ENCODE results near the gene ABHD2. TPM values are rescaled to one million over a fixed set of nuclear protein-coding genes. Genes with fewer than 3 reads are reported as not detected.

The ABHD2 gene
- polyA plus RNA-seq, 3 donors: 30.8 to 67.1 (median 37.3) TPM

- H3K79me2 ChIP-seq (ENCODE audit: insufficient read depth, low read length): no peaks in the 10 kb centered on the region
- Mint-ChIP-seq H3K9me3 (no peaks in the 10 kb centered on the region), H3K27ac (peak overlapping the region in 1 of 7 donors; percentile 11), H3K4me3 (no peak overlapping the region), H3K4me1 (no peaks in the 10 kb centered on the region), H3K36me3 (no peaks in the 10 kb centered on the region), H3K27me3 (ENCODE audit: low read depth in 3 of 3) (peaks cover 2 to 6% (median 5%) of the 10 kb centered on the region in 3 donors)
- H2AFZ ChIP-seq (ENCODE audit: insufficient read depth, low read depth, low read length, poor library complexity, severe bottlenecking): no peak overlapping the region
- 86% methylated on average over 8 of the region's 8 CpGs for whole genome bisulfite sequencing (ENCODE audit: insufficient coverage)
- no peak overlapping the region for H3K4me2 ChIP-seq (replicated peaks; ENCODE audit: extremely low read depth, low read length, poor library complexity, severe bottlenecking)
- H3K4me3 ChIP-seq (replicated peaks in 1 of 3; ENCODE audit: low read depth in 2 of 3, low read length in 3 of 3): no peak overlapping the region
- intact Hi-C loops (cut with micrococcal nuclease): no loop called here
- no peaks in the 10 kb centered on the region for H3K9me3 ChIP-seq (replicated peaks in 1 of 2; ENCODE audit: control insufficient read depth in 1 of 2, insufficient read depth in 1 of 2, low read length in 2 of 2)
- no peak for TF ChIP-seq CTCF (IDR thresholded peaks at IDR 0.05)
- H3K36me3 ChIP-seq (replicated peaks in 1 of 2; ENCODE audit: control insufficient read depth in 1 of 2, insufficient read depth in 2 of 2, low read length in 2 of 2): no peaks in the 10 kb centered on the region
- no peak for DNase-seq
- H3K9ac ChIP-seq (ENCODE audit: insufficient read depth, low read length, poor library complexity, severe bottlenecking): no peak overlapping the region
- H3K27ac ChIP-seq (ENCODE audit: low read depth in 1 of 2, low read length in 2 of 2): no peak overlapping the region
- no peaks in the 10 kb centered on the region for H3K27me3 ChIP-seq (ENCODE audit: control insufficient read depth in 2 of 2, insufficient read depth in 2 of 2, low read length in 2 of 2)
- no peaks in the 10 kb centered on the region for H4K20me1 ChIP-seq (ENCODE audit: insufficient read depth, low read length)
- no peaks in the 10 kb centered on the region for H3K4me1 ChIP-seq (ENCODE audit: control insufficient read depth in 1 of 2, insufficient read depth in 2 of 2, low read length in 2 of 2)
Observed at GRCh38 chr15:89218531-89218930, 130.3 kb downstream of the ABHD2 start.

GRCh38 chr15:89221543-89221942 lies 133.3 kb downstream of the ABHD2 start, which contains the start of gene RLBP1:
Gene RLBP1 (minus strand): TSS chr15:89221579. CDS start chr15:89218975, 2,604 bp downstream.
- no peak within 1 kb of the TSS for H3K4me2 ChIP-seq (replicated peaks; ENCODE audit: extremely low read depth, low read length, poor library complexity, severe bottlenecking)
- no peak within 1 kb of the TSS for H2AFZ ChIP-seq (ENCODE audit: insufficient read depth, low read depth, low read length, poor library complexity, severe bottlenecking)
- H4K20me1 ChIP-seq (ENCODE audit: insufficient read depth, low read length): no peaks in the 10 kb centered on the region
- no peak within 1 kb of the TSS for H3K27ac ChIP-seq (ENCODE audit: low read depth in 1 of 2, low read length in 2 of 2)
- intact Hi-C loops (cut with micrococcal nuclease): no loop called here
- H3K4me1 Mint-ChIP-seq: no peaks in the 10 kb centered on the region
- H3K36me3 ChIP-seq (replicated peaks in 1 of 2; ENCODE audit: control insufficient read depth in 1 of 2, insufficient read depth in 2 of 2, low read length in 2 of 2): no peaks in the 10 kb centered on the region
- no peak within 1 kb of the TSS for H3K4me3 ChIP-seq (replicated peaks in 1 of 3; ENCODE audit: low read depth in 2 of 3, low read length in 3 of 3)
- H3K79me2 ChIP-seq (ENCODE audit: insufficient read depth, low read length): no peaks in the 10 kb centered on the region
- no peak within 1 kb of the TSS for H3K4me3 Mint-ChIP-seq
- no peak within 1 kb of the TSS for H3K9ac ChIP-seq (ENCODE audit: insufficient read depth, low read length, poor library complexity, severe bottlenecking)
- no peaks in the 10 kb centered on the region for H3K9me3 Mint-ChIP-seq
- whole genome bisulfite sequencing (ENCODE audit: insufficient coverage): 75% methylated on average over 6 of the region's 11 CpGs
- no peaks in the 10 kb centered on the region for H3K4me1 ChIP-seq (ENCODE audit: control insufficient read depth in 1 of 2, insufficient read depth in 2 of 2, low read length in 2 of 2)
- no peak for DNase-seq
- H3K27me3 Mint-ChIP-seq (ENCODE audit: low read depth in 3 of 3): peaks cover 2 to 6% (median 6%) of the 10 kb centered on the region in 3 donors
- H3K27ac Mint-ChIP-seq: no peak within 1 kb of the TSS
- no peaks in the 10 kb centered on the region for H3K9me3 ChIP-seq (replicated peaks in 1 of 2; ENCODE audit: control insufficient read depth in 1 of 2, insufficient read depth in 1 of 2, low read length in 2 of 2)
- no peaks in the 10 kb centered on the region for H3K36me3 Mint-ChIP-seq
- no peak for TF ChIP-seq CTCF (IDR thresholded peaks at IDR 0.05)
- H3K27me3 ChIP-seq (ENCODE audit: control insufficient read depth in 2 of 2, insufficient read depth in 2 of 2, low read length in 2 of 2): no peaks in the 10 kb centered on the region
